Memory B cell (primary cell): ENCODE results near the gene NTPCR.
"Not testable (repeated sequence)": the region's sequence is repeated elsewhere in the genome, so short reads cannot be mapped to it uniquely, and the experiment has no call there.

ENCODE experiments used
- ATAC-seq: fragments of 150-1000 bp; cut with Tn5 transposase; 2 replicates; pipeline ENCODE4 v1.10.0; 2021; ENCODE audit warnings: low read depth, mild to moderate bottlenecking, moderate library complexity
- DNase-seq, 2 donors: peaks; one replicate each; pipeline ENCODE4 v3.0.0; 2022; ENCODE audit warnings: low spot score in 2 of 2
- H3K27ac Mint-ChIP-seq: one replicate; pipeline ENCODE4 v1.8.0; 2022; ENCODE audit warnings: mild to moderate bottlenecking, moderate library complexity, mixed read lengths
- H3K27me3 Mint-ChIP-seq: one replicate; pipeline ENCODE4 v1.8.0; 2022; ENCODE audit warnings: mixed read lengths
- H3K36me3 Mint-ChIP-seq: one replicate; pipeline ENCODE4 v1.8.0; 2022; ENCODE audit warnings: mild to moderate bottlenecking, mixed read lengths
- H3K4me1 Mint-ChIP-seq: one replicate; pipeline ENCODE4 v1.8.0; 2022; ENCODE audit warnings: mixed read lengths
- H3K4me3 Mint-ChIP-seq: one replicate; pipeline ENCODE4 v1.8.0; 2022; ENCODE audit warnings: mild to moderate bottlenecking, moderate library complexity, mixed read lengths
- H3K9me3 Mint-ChIP-seq: one replicate; pipeline ENCODE4 v1.8.0; 2022; ENCODE audit warnings: mixed read lengths

The NTPCR gene, protein sequence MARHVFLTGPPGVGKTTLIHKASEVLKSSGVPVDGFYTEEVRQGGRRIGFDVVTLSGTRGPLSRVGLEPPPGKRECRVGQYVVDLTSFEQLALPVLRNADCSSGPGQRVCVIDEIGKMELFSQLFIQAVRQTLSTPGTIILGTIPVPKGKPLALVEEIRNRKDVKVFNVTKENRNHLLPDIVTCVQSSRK

DNA sequence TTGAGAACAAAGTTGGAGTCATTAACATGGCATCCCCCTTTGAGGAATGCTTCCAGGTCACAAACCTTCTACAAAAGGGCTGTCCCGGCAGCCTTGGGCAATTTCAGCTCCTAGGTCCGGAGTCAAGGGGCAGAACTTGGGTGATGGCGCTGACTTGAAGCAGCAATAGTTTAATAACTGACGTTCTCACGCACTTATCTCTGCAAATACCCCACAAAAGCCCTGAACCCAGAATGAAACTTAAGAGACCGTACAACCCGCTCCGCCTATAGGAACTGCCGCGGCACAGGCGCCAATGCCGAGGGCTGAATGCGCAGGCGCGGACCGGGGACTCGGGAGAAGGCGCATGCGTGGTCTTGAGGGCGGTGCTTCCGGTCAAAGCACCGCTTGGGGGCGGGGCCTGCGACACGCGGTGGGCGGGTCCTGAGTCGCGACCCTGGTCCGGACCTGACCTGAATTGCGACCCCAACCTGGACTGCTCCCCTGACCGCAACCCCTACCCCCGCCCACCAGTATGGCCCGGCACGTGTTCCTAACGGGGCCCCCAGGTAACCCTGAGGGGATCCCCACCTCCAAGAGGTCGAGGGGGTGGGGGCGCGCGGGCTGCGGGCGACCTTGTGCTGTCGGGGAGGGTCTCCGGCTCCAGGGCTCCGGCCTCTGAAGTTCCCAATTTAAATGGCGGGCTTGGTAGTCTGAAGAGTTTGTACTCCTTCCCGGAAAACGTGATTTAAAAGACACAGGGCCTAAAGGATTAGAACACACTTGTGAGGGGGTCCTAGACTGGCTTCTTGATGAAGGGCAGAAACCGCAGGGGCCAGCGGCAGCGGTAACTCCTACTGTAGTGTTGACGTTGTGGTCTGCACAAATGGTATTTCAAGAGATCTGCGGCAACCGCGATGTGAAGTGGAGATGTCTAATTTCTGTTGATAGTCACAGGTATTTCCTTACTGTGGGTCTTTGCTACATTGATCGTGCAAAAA is at the start of gene NTPCR:
NTPCR (plus strand) TSS at position 415 of the 980 bp plus-strand sequence; CDS start at position 515, 100 bp downstream.
- peak within 1 kb of the TSS; percentile 86 for H3K27ac Mint-ChIP-seq
- no peaks in the 10 kb centered on the region for H3K27me3 Mint-ChIP-seq
- H3K4me1 Mint-ChIP-seq = peaks cover 22% of the 10 kb centered on the region
- H3K9me3 Mint-ChIP-seq = no peaks in the 10 kb centered on the region
- H3K4me3 Mint-ChIP-seq = peak within 1 kb of the TSS; percentile 91
- H3K36me3 Mint-ChIP-seq = peaks cover 4% of the 10 kb centered on the region
- ATAC-seq = peak; percentile 85
- peak; percentile 97 for DNase-seq

DNA sequence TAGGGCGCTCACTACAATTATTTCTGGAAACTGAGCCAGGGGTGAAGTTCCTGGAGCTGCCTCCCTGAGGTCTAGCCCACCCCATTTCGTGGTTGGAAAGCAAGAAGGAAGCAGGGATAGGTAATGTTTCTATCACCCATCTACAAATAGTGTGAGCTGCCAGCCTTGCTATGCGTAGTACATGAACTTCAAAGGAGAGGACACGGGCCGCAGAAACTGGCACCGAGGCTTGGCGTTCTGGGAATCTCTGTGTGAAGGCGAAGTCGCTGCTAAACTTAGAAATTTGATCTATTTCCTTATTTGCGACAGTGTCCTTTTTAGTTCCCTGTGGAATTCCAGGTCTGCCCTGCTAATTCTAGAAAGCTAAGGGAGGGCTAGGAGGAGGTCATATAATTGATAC is 49.6 kb upstream of the NTPCR start:
- peaks cover 8% of the 10 kb centered on the region for H3K27me3 Mint-ChIP-seq
- H3K4me3 Mint-ChIP-seq = no peak overlapping the region
- H3K36me3 Mint-ChIP-seq = no peaks in the 10 kb centered on the region
- H3K9me3 Mint-ChIP-seq = no peaks in the 10 kb centered on the region
- ATAC-seq (no peak), DNase-seq (no peak)
- H3K4me1 Mint-ChIP-seq = no peaks in the 10 kb centered on the region
- H3K27ac Mint-ChIP-seq = no peak overlapping the region

DNA sequence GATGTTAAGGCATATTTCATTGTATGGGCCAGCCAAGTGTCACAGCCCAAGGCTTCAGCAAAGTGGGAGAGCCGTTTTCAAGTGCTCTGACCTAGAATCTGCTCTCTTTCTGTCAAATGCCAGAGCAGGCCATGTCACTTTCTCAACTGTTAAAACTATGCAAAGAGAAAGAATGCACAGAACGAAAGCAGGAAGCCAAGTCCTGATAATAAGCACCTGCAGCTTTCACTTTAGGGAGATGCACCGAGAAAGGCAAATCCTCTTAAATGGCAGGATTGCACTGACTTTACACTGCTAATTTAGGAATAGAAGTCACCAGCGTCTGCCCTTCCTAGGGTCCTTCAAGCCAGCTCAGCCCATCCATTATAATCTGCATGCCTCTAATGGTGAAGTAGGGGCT is 49.2 kb upstream of the NTPCR start:
- H3K36me3 Mint-ChIP-seq = no peaks in the 10 kb centered on the region
- DNase-seq = no peak
- peaks cover 10% of the 10 kb centered on the region for H3K27me3 Mint-ChIP-seq
- no peak for ATAC-seq
- H3K4me1 Mint-ChIP-seq = no peaks in the 10 kb centered on the region
- no peak overlapping the region for H3K4me3 Mint-ChIP-seq
- no peak overlapping the region for H3K27ac Mint-ChIP-seq
- H3K9me3 Mint-ChIP-seq = no peaks in the 10 kb centered on the region

DNA sequence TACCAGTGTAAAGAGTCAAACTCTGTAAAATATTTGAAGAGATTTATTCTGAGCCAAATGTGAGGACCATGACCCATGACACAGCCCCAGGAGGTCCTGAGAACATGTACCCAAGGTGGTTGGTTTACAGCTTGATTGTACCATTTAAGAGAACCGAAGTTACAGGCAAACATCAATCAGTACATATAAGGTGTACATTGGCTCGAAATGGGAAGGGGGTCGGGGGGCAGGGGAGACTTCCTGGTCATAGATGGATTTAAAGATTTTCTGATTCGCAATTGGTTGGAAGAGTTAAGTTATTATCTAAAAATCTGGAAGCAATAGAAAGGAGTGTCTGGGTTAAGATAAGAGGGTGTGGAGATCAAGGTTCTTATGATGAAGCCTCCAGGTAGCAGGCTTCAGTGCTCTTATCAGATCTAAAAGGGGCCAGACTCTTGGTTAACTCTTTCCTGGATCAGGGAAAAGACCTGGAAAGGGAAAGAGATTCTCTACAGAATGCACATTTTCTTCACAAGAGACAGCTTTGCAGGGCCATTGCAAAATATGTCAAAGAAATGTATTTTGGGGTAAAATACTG is 47.5 kb upstream of the NTPCR start:
- Mint-ChIP-seq H3K27ac (no peak overlapping the region), H3K36me3 (no peaks in the 10 kb centered on the region), H3K4me1 (no peaks in the 10 kb centered on the region), H3K4me3 (no peak overlapping the region), H3K27me3 (peaks cover 18% of the 10 kb centered on the region), H3K9me3 (no peaks in the 10 kb centered on the region)
- DNase-seq (no peak), ATAC-seq (no peak)

DNA sequence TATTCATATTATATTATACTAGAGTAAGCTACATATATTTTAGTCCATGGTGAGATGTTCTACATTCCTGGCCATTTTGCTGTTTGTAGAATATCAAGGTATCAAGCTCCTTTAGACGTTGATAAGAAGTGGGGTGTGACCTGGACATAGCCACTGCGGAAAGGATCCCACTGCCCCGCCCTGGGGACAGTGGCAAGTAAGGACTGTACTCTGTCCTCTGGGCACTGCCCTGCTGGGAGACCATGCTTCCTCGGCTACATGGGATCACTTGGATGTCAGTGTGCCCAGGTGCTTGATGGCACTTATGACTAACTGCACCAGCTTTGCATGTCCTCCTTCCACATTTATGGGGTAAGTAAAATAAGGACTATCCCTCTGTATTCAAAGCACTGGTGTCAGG is 46.3 kb upstream of the NTPCR start:
- H3K36me3 Mint-ChIP-seq = no peaks in the 10 kb centered on the region

DNA sequence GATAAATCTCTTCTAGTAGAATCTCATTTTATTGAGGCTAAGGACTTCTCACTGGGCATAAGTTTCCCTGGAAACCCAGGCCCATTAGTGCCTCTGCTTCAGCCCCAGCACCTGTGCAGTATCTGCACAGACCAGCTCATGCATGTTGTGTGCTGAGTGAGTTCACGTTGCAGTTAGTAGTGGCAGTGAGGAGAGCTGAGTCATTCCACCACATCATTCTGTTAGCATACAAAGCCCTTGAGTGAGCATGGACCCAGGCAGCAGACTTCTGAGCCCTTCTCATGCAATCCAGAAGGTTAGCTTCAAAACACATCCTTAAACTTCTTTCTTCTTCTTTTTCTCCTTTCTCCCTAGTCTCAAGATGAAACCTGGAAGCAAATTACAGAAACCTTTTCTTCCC is 45.8 kb upstream of the NTPCR start:
- no peaks in the 10 kb centered on the region for H3K9me3 Mint-ChIP-seq
- H3K4me1 Mint-ChIP-seq = no peaks in the 10 kb centered on the region
- no peak for DNase-seq
- no peak overlapping the region for H3K27ac Mint-ChIP-seq
- H3K4me3 Mint-ChIP-seq = no peak overlapping the region
- no peak for ATAC-seq
- peaks cover 23% of the 10 kb centered on the region for H3K27me3 Mint-ChIP-seq
- no peaks in the 10 kb centered on the region for H3K36me3 Mint-ChIP-seq

More for the DNA sequence above, 46.3 kb upstream of the NTPCR start:
- ATAC-seq (no peak), DNase-seq (no peak)
- Mint-ChIP-seq H3K27ac (no peak overlapping the region), H3K27me3 (peaks cover 20% of the 10 kb centered on the region), H3K4me1 (no peaks in the 10 kb centered on the region), H3K4me3 (no peak overlapping the region), H3K9me3 (no peaks in the 10 kb centered on the region)

DNA sequence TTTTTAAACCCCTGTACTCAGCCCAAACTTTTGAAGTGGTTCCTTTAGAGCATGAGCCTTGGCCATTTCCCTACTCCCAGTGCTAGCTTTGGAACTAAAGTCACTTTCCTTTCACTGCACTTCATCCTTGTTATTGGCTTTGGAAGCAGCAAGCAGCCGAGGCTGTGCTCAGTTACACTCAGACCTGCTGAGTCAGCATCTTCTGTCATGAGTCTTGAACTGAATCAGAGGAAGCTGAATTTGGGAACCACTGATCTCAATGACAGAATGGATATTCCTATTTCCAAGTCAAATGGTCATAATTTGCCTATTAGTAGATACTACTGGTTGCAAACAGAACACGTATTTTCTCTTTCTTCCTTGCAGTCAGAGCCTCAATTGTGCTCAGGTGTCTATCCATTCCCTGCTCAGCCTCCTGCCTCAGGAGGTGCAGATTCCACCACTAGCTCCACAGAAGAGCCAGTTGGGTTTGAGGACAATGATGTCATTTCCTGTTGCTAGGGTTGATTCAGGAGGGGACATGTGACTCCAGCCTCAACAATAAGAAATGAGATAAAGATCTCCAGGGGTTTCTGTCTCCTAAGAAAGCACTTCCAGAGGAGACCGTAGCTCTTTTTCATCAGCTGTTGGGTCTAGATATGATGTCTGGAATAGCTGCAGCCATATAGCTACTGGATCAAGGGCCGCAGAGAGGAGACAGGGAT is 44.9 kb upstream of the NTPCR start:
- Mint-ChIP-seq H3K4me1 (peaks cover 3% of the 10 kb centered on the region), H3K4me3 (no peak overlapping the region), H3K27ac (no peak overlapping the region), H3K36me3 (no peaks in the 10 kb centered on the region), H3K9me3 (no peaks in the 10 kb centered on the region), H3K27me3 (peaks cover 23% of the 10 kb centered on the region)
- ATAC-seq = no peak
- no peak for DNase-seq

DNA sequence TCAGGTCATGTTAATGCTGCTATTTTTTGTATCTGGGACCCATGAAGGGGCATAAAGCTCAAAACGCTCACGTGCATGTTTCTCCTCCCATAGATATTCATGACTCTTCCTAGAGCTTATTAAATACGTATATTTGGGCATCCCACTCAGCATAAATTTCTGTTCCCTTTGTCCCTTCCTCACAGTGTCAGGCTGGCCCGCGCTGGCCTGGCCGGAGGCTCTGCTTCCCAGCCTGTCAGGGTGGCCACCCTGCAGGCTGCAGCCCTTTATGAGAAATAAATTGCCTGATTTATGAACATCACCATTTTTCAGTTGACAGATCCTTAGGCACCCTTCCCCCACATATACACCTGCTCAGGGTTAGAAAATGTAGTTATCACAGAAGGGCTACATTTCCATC is 44.0 kb upstream of the NTPCR start:
- Mint-ChIP-seq H3K4me1 (peaks cover 3% of the 10 kb centered on the region), H3K36me3 (no peaks in the 10 kb centered on the region), H3K4me3 (no peak overlapping the region), H3K9me3 (no peaks in the 10 kb centered on the region), H3K27ac (no peak overlapping the region), H3K27me3 (peaks cover 21% of the 10 kb centered on the region)
- ATAC-seq = no peak
- DNase-seq = no peak

DNA sequence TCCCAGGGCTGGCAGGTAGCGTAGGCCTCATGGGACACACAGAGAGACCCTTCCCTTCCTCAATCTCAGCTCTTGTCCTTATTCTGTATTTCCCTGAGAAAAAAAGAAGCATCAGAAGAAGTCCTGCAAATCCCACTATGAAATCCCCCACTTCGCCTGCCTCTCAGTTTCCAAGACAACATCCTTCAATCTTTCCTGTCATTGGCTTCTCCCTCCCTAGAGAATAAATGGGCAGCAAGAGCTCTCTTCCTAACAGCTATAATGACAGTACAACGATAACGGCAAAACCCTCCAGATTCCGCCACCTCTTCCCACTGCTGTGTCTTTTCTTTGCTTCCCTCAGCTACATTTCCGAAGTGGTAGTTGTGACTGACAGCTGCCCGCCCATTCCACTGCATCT is 41.6 kb upstream of the NTPCR start:
- Mint-ChIP-seq H3K4me1 (peaks cover 3% of the 10 kb centered on the region), H3K27ac (no peak overlapping the region), H3K36me3 (no peaks in the 10 kb centered on the region), H3K9me3 (no peaks in the 10 kb centered on the region), H3K27me3 (peaks cover 22% of the 10 kb centered on the region), H3K4me3 (no peak overlapping the region)
- ATAC-seq = no peak
- DNase-seq = no peak

DNA sequence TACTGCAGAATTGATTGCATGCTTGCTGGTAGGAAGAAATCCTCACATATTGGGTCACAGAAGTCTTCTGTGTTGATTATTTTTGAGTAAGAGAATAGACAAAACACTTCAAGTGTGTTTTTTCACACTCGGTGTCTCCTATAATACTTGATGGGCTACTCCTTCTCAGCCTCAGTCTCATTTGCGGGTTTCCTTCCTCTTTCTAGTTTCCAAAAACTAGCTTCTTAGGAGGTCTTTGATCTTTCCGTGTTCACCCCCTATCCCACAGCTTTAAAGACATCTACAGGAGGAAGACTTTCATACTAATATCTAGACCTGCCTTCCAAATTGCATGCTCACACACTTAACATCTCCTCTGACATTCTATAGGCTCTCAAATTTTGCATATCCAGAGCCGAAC is 40.7 kb upstream of the NTPCR start:
- no peak overlapping the region for H3K4me3 Mint-ChIP-seq
- H3K27me3 Mint-ChIP-seq = peaks cover 22% of the 10 kb centered on the region
- no peaks in the 10 kb centered on the region for H3K9me3 Mint-ChIP-seq
- H3K4me1 Mint-ChIP-seq = peaks cover 3% of the 10 kb centered on the region
- no peaks in the 10 kb centered on the region for H3K36me3 Mint-ChIP-seq
- no peak for DNase-seq
- no peak overlapping the region for H3K27ac Mint-ChIP-seq
- ATAC-seq = no peak

DNA sequence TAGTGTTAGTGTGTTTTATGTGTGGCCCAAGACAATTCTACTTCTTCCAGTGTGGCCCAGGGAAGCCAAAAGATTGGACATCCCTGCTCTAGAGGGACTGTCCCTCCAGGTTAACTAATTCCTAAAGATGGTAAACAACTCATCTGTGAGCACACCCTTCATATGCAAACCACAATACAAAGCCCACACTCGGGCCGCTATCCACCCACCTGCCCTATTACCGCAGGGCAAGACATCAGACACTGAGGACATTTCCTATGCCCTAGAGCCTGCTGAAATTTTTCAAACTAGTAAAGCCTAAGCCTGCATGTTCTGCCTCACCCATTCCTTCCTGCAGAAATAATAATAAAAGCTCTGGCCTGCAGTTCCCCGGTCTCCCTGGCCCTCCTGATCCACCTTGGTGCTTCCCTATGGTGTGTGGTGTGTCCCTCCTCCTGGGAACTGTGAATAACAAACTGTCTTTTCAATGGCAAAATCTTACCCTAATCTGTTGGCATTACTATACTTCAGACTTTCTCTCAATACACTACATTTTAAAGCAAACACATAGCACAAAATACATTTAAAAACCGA is 39.3 kb upstream of the NTPCR start:
- Mint-ChIP-seq H3K27me3 (peaks cover 20% of the 10 kb centered on the region), H3K27ac (no peak overlapping the region), H3K4me3 (no peak overlapping the region), H3K4me1 (peaks cover 3% of the 10 kb centered on the region), H3K36me3 (no peaks in the 10 kb centered on the region), H3K9me3 (no peaks in the 10 kb centered on the region)
- ATAC-seq = no peak
- no peak for DNase-seq

DNA sequence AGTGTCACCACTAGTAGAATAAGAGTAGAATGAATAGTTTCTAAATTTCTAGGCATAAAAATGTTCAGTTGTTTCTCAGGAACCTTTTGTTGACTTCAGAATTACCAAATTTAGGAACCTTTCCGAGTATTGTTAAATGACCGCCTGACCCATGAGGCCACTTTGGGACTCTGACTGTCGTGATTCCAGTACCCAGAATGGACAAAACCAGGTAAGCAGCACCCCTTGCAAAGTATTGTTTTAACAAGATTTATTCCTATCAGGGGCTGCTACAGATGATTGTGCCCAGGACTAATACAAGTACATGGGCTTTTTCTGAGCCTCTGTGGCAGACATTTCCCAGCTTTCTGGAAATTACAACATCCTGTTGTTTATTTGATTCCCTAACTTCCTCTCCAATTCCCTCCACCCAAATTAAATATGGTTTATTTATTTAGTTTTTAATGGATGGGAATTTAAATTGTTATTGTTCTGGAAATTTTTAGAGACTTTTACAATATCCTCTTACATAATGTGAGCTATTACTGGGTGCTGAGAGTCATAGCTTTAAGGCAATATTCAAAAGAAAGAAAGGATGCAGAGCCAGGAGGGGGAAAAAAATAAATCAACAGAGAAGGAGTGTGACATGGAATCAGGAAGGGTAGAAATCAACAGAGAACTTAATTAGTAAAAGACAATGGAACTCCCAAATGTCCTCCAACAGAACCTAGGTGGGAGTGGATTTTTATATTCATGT is 37.4 kb upstream of the NTPCR start:
- Mint-ChIP-seq H3K4me1 (peaks cover 3% of the 10 kb centered on the region), H3K4me3 (no peak overlapping the region), H3K36me3 (no peaks in the 10 kb centered on the region), H3K9me3 (no peaks in the 10 kb centered on the region), H3K27me3 (peaks cover 15% of the 10 kb centered on the region), H3K27ac (no peak overlapping the region)
- ATAC-seq = no peak
- DNase-seq = no peak

DNA sequence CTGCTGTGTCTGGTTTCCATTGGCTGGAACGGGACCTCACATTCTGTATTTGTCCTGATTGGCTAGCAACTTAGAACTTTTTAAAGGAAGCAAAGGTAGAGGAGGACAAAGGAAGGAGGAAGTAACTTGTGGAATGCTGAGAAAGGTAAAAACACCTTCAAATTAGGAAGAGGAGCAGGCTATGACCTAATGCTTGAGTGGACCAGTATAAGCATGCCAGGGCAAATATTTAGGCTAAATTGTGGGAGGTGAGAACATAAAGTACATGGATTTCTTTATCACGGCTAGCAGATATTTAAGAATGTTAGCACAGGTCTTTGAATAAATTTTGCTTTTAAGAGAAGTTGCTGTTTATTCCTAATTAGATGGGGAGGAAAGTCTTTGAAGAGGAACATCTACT is 36.1 kb upstream of the NTPCR start:
- H3K9me3 Mint-ChIP-seq, H3K4me3 Mint-ChIP-seq, H3K4me1 Mint-ChIP-seq, H3K27me3 Mint-ChIP-seq, ATAC-seq, H3K36me3 Mint-ChIP-seq, DNase-seq, H3K27ac Mint-ChIP-seq: not testable (repeated sequence)
